Lower leg skin (tissue), 3 donors: Measurements from ENCODE around the gene ABHD4.

Source experiments
- CTCF ChIP-seq, 3 donors: fragments of 450-650 bp; IDR thresholded peaks; one replicate each; pipeline ENCODE4 v1.5.1; 2016; ENCODE audit warnings: antibody characterized with exemption in 3 of 3, mild to moderate bottlenecking in 3 of 3, moderate library complexity in 2 of 3
- POLR2A ChIP-seq, 2 donors: fragments of 450-650 bp; IDR thresholded peaks; one replicate each; pipeline ENCODE4 v1.6.1; 2016 to 2017; ENCODE audit warnings: antibody characterized with exemption in 2 of 2, mild to moderate bottlenecking in 1 of 2, moderate library complexity in 1 of 2

- TF ChIP-seq CTCF (IDR thresholded peaks at IDR 0.05), result peak in 1 of 3 donors; percentile 8
- no peak for TF ChIP-seq POLR2A (IDR thresholded peaks at IDR 0.05)
Observed at GRCh38 chr14:22598099-22598895, at the start of gene ABHD4.
